M059J (cell line): ENCODE data around the gene TNFRSF21. TPM values are rescaled to one million over a fixed set of nuclear protein-coding genes. Genes with fewer than 3 reads are reported as not detected.
A peak's percentile ranks its signal among the peaks of the same experiment; 100 is the strongest.
"Not testable (repeated sequence)": the region's sequence is repeated elsewhere in the genome, so short reads cannot be mapped to it uniquely, and the experiment has no call there.

ENCODE experiments used
- DNase-seq: peaks from one replicate; pipeline ENCODE4 v3.0.0-alpha.2; 2012; ENCODE audit warnings: low read depth
- total RNA-seq: library from RNA; depleted of rRNA; stranded (reverse); fragments of >200 nt; shearing (Covaris generic); gene quantifications from 2 replicates; pipeline ENCODE4 v1.2.3, GENCODE V29; 2014

TNFRSF21 gene
- total RNA-seq, 1 experiment from 2014 or later = 41.3 TPM

GRCh38 chr6:47323321-47323720, 13.6 kb upstream of the TNFRSF21 start:
- no peak for DNase-seq

GRCh38 chr6:47321577-47321976, 11.9 kb upstream of the TNFRSF21 start:
- peak; percentile 19 for DNase-seq

GRCh38 chr6:47319867-47320266, 10.2 kb upstream of the TNFRSF21 start:
- no peak for DNase-seq

- no peak for DNase-seq
Observed at GRCh38 chr6:47319382-47319781, 9.7 kb upstream of the TNFRSF21 start.

- DNase-seq = no peak
Observed at GRCh38 chr6:47318236-47318989, 8.7 kb upstream of the TNFRSF21 start.

GRCh38 chr6:47315181-47315580, 5.5 kb upstream of the TNFRSF21 start:
- not testable (repeated sequence) for DNase-seq

GRCh38 chr6:47310131-47310480, 401 bp upstream of the TNFRSF21 start:
- no peak for DNase-seq

DNA sequence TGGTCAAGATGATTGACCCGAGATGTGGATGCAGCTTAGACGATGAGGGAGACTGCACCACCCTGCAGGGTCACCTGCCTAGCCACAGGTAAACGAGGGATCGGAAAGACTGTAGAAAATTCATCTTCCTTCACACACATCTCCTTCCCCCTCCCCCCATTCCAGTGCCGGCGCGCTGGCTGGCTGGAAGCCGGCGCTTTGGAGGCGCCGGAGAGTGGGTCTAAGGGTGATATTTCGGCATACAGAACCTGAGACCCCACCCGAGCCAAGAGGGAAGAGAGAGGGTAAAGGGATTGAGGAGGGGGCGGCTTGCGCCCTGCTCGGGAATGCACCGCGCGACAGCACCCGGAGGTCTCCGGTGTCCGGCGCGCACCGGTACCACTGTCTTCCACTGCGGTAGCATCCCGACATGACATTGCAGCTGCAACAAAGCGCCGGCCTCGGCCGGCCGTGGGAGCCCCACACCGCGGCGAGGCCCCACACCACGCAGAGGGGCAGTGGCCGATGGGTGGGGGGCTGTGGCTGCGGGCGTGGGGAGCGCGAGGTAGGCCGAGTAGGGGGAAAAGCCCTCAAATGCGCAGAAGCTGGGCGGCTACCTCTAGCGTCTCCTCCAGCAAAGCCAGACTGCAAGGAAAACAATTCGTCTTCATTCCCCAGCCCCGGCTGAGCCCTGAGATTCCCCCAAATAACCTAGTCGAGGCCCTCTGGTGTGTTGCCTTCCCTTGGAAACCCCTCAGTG, 984 bp downstream of the TNFRSF21 start:
- DNase-seq = peak; percentile 46

GRCh38 chr6:47308198-47308517, 1.5 kb downstream of the TNFRSF21 start:
- DNase-seq = peak; percentile 33

DNA sequence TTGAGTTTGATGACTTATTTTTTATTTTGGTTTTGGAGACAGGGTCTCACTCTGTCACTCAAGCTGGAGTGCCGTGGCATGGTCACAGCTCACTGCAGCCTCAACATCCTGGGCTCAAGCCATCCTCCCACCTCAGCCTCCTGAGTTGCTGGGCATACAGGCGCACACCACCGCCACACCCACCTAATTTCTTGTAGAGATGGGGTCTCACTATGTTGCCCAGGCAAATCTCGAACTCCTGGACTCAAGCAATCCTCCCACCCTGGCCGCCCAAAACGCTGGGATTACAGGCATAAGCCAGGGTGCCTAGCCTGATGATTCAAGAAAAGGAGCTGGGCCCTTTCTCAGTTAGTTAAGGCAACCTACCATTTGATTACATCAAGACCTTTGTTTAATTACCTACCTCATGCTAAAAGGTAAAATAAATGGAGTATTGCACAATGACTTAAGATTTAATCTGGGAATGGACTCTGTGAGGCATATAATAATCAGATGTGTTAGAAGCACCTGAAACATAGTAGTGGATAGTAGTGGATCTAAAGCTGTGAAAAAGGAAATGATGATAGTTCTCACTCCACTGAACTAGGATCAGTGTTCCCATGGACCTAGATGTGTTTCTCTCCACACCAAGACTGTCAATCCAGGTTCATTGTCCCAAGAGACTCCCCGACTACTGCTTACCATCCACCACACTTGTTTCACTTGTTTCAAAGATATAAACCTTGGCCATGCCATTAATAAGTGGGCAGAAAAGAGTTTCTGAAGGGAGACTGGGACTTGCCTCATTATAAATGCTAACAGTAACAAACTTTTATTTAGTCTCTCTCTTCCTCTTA, 2.1 kb downstream of the TNFRSF21 start:
- no peak for DNase-seq

- DNase-seq = no peak
Observed at GRCh38 chr6:47306887-47307286, 2.8 kb downstream of the TNFRSF21 start.

DNA sequence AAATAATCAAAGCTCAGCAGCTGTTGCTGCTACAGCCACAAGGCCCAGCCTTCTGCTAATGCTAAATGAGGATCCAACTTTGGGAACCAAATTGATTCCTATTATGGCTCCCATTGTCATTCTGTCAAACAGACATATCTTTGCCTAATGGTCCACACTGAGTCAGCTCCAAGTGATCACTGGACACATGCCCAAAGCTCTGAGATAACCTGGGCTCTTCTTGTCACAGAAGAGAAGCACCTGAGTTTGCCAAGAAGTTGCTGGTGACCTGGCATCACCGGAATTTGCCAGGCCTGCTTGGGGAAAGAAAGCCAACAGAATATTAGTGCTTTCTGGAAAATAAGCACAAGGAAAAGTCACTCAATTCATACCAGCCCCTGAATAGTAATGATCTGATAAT, 5.8 kb downstream of the TNFRSF21 start:
- DNase-seq = no peak

DNA sequence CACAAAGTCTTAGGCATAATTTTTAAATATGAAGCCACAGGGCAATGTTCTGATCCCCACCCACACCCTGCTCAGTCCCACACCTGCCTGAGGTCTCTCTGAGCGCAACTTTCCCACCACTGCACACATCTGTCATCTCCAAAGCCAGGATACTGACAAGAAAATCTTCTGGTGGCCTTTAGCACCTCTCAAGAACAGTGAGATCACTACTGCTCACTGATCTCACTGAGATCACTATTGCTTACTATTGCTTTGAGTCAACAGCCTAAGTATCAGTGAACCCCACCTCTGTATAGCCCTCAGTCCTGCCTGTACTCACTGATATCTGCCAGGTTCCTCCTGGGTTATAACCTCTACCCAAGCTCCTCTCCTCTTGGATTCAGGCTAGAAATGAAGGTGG, 6.4 kb downstream of the TNFRSF21 start:
- no peak for DNase-seq

- no peak for DNase-seq
Observed at GRCh38 chr6:47302043-47302442, 7.7 kb downstream of the TNFRSF21 start.

DNA sequence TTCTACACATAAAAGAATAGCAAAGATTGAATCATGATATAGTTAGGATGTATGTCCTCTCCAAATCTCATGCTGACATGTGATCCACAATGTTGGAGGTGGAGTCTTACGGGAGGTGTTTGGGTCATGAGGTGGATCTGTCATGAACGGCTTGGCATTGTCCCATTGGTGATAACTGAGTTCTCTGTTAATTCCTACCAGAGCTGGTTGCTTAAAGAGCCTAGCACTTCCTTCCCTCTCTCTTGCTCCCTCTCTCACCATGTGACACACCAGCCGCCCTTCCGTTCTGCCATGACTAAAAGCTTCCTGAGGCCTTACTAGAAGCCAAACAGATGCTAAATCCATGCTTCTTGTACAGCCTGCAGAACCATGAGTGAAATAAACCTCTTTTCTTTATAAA, 8.3 kb downstream of the TNFRSF21 start:
- DNase-seq = no peak

DNA sequence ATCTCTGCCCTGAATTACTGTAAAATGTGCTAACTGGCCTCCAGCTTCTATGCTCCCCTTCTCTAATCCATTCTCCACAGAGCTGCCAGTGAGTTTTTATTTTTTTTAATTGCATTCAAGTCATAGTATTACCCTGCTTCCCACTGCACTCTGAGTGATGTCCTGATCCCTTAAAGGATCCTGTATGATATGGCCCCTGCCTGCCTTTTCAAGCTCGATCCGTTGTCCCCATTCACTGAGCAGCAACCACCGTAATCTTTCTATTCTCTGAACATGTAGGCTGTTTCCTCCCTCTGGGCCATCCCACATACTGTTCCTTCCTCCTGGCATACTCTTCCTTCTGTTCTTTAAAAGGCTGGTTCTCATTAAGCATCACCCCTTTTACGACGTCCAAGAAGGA, 9.3 kb downstream of the TNFRSF21 start:
- no peak for DNase-seq

- DNase-seq = no peak
Observed at GRCh38 chr6:47299965-47300364, 9.7 kb downstream of the TNFRSF21 start.

DNA sequence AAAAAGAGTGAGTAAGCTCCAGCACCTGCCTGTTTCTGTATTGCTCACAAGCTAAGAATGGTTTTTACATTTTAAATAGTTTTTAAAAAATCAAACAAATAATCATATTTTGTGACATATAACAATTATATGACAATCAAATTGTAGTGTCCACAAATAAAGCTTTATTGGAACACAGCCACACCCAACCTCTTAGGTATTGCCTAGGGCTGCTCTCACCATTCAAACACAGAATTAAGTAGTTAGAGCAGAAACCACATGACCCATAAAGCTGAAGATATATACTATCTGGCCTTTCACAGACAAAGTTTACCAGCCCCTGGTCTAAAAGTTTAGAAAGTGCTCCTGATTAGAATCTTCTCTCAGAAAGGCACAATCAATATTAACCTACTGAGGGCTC, 11.2 kb downstream of the TNFRSF21 start:
- no peak for DNase-seq

DNA sequence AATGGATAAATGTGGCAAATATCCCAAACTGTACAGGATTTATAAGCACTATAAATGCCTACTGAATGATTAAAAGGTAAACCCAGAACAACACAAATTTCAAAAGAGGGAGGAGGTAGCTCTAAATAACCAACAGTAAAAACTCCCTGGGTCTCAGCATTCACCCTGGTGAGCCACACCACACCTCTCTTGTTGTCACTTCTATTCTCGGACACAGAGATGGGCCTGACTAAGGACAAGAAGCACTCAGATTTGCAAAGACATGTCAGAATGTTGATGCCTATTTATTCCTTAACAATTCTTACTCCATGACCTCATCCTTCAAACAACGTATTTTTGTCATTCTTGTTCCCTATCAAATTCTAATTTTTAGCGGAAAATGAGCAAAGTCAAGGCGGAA, 14.7 kb downstream of the TNFRSF21 start:
- no peak for DNase-seq

DNA sequence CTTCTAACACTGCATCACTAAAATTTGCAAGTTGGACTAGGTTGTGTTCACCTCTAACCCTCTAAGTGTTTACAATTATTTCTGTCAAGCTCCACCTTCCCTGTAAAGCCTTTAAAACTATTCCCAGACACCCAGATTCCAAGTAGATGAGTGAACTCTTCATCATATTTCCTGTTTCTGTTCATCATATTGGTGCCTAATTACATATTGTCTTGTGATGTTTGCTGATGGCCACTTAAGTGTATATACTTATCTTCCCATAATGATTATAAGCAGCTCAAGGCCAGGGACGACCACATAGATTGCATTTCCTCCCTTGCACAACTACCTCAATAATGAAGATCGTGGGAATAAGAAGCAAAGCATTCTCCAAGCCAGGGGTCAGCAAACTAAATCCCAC, 16.8 kb downstream of the TNFRSF21 start:
- peak; percentile 63 for DNase-seq

- no peak for DNase-seq
Observed at GRCh38 chr6:47292027-47292426, 17.7 kb downstream of the TNFRSF21 start.

DNA sequence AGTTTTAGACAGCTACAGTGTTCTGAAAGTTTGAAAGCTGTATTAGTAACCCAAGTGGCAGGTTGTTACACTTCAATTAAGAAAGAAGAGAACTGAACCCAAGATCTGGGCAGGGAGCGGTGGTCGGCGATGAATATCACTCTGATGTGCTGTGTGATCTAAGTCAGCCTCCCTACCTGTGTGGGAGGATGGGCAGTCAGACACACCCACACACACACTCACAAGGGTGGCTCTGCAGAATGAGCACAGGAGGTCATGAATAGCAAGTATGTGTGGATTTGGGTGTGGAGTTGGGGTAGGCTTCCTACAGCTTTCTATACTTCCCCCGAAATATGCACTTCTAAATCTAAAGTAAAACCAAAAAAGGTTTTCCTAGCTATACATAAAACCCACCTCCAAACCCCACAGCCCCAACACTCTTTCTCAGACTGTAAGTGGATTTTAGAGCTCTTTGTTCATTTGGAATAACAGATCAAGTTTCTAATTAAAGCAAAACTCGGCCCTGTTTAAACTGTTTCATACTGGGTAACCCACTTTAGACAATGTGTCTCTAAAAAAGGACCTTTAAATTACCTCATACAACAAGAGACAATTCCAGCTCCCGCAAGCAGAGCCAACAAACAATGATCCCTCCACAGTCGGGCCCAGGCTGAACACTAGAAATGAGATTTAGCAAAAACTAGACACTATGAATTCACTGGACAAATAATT, 19.4 kb downstream of the TNFRSF21 start:
- DNase-seq = no peak
